ENCODE results near the gene ANKK1.

The ANKK1 gene

DNA sequence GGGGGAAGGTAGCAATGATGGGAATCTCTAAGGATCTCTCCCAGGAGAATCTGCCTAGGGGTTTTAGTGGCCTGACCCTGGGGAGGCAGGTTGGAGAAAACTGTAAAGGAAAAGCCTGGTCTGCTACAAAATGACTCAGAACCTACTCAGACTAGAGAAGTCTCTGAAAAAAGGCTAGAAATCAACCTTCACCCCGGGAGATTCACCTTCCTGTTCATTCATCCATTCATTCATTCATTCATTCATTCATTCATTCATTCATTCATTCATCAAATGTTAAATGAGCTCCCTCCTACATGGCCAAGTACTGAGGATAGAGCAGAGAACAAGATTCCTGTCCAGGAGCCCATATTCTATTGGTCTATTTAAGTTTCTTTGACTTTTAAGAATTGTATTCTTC, 8.9 kb upstream of the ANKK1 start:
- DNase-seq (ENCODE audit: low read depth): no peak

DNA sequence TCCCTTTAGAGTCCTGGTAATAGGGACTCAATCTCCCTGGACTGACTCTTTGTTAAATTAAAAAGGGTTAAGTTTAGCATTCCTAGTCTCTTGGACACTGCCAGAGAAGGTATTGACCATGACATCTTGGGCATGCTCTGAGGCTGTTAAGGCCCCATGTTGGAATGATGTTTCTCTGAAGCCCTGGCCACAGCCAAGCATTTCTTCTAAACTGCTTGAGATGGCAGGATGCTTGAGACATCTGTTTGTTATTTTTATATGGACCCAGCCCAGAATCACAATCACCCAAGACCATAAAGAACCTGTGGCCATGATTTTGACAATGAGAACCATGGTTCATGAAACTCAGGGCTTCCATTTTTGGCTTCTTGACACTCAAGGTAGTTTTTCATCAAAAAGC, 5.5 kb upstream of the ANKK1 start:
- no peak for DNase-seq (ENCODE audit: low read depth)

DNA sequence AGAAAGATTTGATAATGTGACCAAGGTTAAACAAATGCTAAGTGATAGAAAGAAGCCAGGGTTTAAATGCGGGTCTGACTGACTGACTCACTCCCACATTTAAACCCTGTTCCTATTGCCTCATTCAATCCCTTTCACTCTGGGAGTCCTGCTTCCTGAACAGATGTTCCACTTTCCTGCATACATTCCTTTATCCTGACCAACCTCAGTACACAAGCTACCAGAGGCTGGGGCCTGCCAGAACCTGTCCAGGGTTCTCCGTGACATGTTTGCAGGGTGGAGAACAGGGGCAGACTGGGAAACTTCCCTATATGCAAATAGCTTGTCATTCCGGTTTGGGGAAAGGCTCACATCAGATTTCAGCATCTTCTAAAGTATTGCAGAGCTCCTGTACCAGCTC, 3.0 kb upstream of the ANKK1 start:
- no peak for DNase-seq (ENCODE audit: low read depth)

DNA sequence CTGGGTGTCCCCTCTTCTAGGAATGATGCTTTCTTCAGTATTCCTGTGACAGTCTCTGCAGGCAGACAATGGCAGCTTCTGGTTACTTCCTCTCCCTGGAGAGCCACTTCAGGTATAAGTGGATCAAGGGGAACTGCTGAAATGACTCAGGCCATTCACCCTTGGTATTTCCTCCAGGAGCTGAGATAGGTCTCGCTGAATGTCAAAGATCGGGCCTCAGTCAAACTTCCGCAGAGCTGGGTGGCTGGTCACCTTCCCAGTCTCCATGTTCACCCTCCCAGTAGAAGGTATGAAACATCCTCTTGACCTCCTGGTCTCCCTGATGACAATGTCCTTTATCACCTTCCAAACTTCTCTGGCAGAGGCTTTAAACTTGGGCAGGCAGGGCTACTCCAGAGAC, 1.8 kb upstream of the ANKK1 start:
- no peak for DNase-seq (ENCODE audit: low read depth)

- DNase-seq (ENCODE audit: low read depth): no peak
Measured at GRCh38 chr11:113386866-113387265, 713 bp upstream of the ANKK1 start.

DNA sequence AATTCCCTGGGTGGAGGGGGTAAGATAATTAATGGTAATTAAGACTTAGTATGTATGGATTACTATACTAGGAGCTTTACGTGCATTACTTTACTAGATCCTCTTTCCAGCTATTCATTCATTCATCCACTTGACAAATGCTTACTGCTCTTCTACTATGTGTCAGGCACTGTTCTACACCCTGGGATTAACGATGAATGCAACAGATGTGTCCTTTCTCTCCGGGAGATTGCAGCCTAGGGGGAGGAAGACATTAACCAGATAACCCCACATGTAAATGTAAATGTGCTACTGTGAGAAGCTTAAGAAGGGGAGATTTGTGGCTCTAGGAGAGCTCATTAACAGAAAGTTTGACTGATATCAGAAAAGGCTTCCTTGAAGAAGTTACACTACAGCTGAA, 1.7 kb downstream of the ANKK1 start:
- no peak for DNase-seq (ENCODE audit: low read depth)

- DNase-seq (ENCODE audit: low read depth): no peak
Measured at GRCh38 chr11:113392236-113392921, 4.8 kb downstream of the ANKK1 start.

GRCh38 chr11:113393501-113393985, 6.0 kb downstream of the ANKK1 start:
- DNase-seq (ENCODE audit: low read depth): no peak

GRCh38 chr11:113394919-113395318, 7.3 kb downstream of the ANKK1 start:
- no peak for DNase-seq (ENCODE audit: low read depth)

GRCh38 chr11:113395782-113396336, 8.3 kb downstream of the ANKK1 start:
- no peak for DNase-seq (ENCODE audit: low read depth)

GRCh38 chr11:113396690-113397089, 9.1 kb downstream of the ANKK1 start:
- no peak for DNase-seq (ENCODE audit: low read depth)

DNA sequence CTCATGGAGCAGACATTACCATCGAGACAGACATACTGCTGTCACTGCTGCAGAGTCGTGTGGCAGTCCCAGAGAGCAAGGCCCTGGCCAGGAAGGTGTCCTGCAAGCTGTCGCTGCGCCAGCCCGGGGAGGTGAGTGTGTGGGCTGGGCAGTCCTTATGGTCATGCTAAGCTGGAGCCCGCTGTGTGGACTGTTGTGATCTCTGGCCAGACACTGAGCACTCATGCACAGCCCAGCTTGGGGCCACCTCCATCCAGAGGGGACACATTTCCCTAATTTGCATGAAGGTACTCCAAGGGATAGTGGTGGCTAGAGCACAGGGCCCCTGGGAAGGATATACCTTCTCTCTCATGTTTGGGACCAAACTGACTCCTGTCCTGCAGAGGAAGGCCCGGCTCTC, 9.6 kb downstream of the ANKK1 start:
- DNase-seq (ENCODE audit: low read depth): no peak

- DNase-seq (ENCODE audit: low read depth): no peak
Measured at GRCh38 chr11:113397821-113398220, 10.2 kb downstream of the ANKK1 start.

DNA sequence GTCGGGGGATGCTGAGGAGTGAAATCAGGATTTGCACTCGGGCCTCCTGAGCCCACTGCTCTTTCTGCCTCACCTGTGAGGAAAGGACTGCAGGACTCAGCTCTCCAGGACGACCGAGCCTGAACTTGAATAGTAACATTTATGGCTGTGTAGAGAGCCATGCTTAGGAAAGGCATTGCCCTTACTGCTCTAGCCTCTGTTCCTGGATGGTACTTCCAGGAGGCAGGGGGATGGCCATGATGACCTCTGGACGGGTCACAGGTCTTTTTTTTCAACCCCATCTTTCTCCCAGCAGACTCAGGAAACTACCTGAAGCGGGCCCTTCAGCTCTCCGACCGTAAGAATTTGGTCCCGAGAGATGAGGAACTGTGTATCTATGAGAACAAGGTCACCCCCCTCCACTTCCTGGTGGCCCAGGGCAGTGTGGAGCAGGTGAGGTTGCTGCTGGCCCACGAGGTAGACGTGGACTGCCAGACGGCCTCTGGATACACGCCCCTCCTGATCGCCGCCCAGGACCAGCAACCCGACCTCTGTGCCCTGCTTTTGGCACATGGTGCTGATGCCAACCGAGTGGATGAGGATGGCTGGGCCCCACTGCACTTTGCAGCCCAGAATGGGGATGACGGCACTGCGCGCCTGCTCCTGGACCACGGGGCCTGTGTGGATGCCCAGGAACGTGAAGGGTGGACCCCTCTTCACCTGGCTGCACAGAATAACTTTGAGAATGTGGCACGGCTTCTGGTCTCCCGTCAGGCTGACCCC, 11.3 kb downstream of the ANKK1 start:
- no peak for DNase-seq (ENCODE audit: low read depth)

GRCh38 chr11:113400631-113401230, 13.2 kb downstream of the ANKK1 start:
- no peak for DNase-seq (ENCODE audit: low read depth)

DNA sequence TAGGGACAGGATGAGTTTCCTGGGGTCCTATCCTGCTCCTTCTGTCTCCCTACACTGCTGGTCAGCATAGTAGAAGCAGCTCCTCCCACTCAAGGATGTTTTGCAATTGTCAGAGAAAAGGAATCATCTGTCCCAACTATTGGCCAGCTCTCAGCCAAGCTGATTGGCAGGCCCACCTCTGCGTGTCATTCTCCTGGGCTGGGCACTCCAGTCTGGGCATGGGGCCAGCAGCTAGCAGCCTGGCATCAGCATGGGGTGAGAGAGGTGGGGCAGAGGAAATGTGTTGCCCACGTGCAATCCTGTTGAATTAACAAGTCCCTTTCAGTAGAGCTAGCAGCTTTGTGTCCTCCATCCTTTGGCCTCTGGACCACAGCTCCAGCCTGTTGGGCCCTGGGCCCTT, 14.1 kb downstream of the ANKK1 start:
- DNase-seq (ENCODE audit: low read depth): no peak

DNA sequence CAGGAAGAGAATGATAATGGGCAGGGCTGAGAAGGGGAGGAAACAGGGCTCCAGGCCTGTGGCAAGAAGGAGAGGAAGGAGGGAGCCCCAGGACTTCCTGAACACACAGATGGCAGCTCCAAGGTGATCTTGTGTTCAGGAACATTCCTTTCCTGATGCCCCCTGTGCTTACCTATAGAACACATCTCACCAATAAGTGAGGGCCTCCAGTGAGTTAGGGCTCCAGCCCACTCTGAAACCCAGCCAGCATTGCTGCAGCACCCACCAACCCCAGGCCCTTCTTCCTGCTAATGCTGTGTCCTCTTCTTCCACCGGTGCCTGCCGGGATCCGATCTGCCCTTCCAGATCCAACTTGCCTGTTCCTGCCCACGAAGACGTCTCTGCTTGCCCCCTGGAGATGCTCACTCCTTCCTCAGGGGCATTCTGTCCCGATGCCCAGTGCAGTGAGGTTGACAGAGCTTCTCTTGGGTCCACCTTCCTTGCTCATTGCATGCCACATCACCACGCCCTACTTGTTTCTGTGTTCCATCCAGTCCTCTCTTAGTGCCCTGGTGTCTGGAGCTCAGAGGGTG, 17.4 kb downstream of the ANKK1 start:
- no peak for DNase-seq (ENCODE audit: low read depth)

GRCh38 chr11:113405724-113406478, 18.3 kb downstream of the ANKK1 start:
- DNase-seq (ENCODE audit: low read depth): no peak

GRCh38 chr11:113407163-113407562, 19.6 kb downstream of the ANKK1 start:
- DNase-seq (ENCODE audit: low read depth): no peak

DNA sequence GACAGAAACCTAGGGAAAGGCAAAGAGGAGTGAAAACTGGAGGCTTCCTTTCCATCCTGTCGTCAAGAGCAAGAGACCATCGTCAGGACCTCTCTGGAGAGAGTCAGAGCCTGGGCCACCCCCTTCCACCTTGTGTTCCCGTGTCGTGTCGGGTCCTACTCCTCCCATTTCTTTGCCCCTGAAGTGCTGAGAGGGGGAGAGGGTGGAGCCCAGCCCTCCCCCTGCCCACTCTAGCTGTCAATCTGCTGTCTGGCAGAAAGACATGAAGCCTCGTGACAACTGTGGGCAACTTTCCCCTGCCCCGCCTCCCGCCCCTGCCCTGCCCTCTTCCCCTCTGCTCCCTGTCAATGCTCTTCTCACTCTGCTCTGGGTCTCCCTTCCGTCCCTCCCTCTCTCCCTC, 20.6 kb downstream of the ANKK1 start:
- DNase-seq (ENCODE audit: low read depth): no peak

DNA sequence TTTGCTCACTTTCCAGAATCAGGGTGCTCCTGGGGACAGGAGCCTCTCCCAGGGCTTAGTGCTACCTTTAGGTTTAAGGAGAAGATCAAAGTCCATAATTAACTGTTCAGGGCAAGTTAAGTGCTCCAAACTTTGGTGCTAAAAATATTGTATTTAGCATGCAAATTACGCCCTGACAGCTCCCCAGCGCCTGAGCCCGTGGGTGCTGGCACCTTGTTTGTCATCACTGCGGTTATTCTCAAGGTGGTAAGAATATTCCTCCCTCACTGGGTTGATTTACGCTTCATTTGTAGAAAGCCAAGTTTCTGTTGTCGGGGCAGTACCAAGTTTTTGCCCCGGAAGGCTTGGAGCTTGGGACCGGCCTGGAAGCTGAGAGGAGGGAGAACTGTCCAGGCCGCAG, 21.3 kb downstream of the ANKK1 start:
- DNase-seq (ENCODE audit: low read depth): no peak

GRCh38 chr11:113409526-113409925, 21.9 kb downstream of the ANKK1 start:
- no peak for DNase-seq (ENCODE audit: low read depth)

All from activated T-helper 1 cell treated with Interleukin-2 at 50 U/mL for 16 hours (primary cell).